H1 (cell line): ENCODE results near the gene FPR3. TPM values are rescaled to one million over a fixed set of nuclear protein-coding genes. Genes with fewer than 3 reads are reported as not detected.

Experiments used
- EGR1 ChIP-seq: IDR thresholded peaks from 2 replicates; pipeline ENCODE4 v1.6.1; 2011; ENCODE audit warnings: low read depth, low read length, borderline replicate concordance
- PHF8 ChIP-seq: fragments of 200-600 bp; sonication (generic); conservative IDR thresholded peaks from 2 replicates; pipeline ENCODE4 v1.7.1; 2012; ENCODE audit warnings: low read depth, mild to moderate bottlenecking, inconsistent platforms, low read length, moderate library complexity
- SP4 ChIP-seq: IDR thresholded peaks from 2 replicates; pipeline ENCODE4 v1.6.1; 2012; ENCODE audit warnings: low read length, inconsistent platforms
- SRF ChIP-seq: IDR thresholded peaks from 2 replicates; pipeline ENCODE4 v1.6.1; 2011; ENCODE audit warnings: mild to moderate bottlenecking, low read depth, low read length, moderate library complexity
- polyA plus RNA-seq, 7 experiments: library from polyadenylated mRNA; depleted of rRNA in 3 of 7; stranded (reverse) in 5 of 7; unstranded in 2 of 7; fragments of >200 nt in 5 of 7; fragments of 200-250 nt in 2 of 7; gene quantifications; 1 replicate in 5 of 7; 2 replicates in 1 of 7; 4 replicates in 1 of 7; pipeline versions ENCODE4 v1.2.1 to v1.2.3, GENCODE V29; 2011 to 2013; ENCODE audit warnings: missing spikeins in 2 of 7, mixed read lengths in 2 of 7
- total RNA-seq: library from RNA; stranded (reverse); fragmentation: NEBNext Ultra II Directional; extraction: Animal tissue kit (Norgen Biotek cat#: 25700); gene quantifications from 2 replicates; pipeline ENCODE4 v1.2.1, GENCODE V29; 2021
- TF ChIP-seq, protein P1 (sequence below): IDR thresholded peaks from 2 replicates; pipeline ENCODE4 v1.6.1; 2011; ENCODE audit warnings: low read length, improper control_type of control experiment

FPR3 gene
- total and polyA plus RNA-seq, 2 of the 8 experiments (the other 6 are each of a cell fraction or from before 2014, with no cell fraction given) = not detected

DNA sequence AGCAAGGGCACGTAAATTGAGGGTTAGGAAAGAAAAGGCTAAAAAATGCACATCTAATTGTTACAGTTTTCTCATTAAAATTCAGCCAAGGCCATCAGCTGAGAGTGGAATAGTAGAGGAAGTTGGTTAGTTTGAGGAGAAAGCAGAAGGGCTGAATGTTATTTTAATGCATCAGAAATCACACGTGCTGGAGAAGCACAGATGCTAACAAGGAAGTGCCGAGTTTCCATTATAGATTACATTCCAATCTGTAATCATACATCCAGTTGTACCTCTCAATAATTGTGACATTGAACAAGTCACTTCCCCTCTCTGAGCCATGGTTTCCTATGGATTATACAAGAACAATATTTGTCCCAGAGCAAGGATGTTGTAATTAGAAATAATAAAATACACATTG is 25.1 kb downstream of the FPR3 start (continued):
- TF ChIP-seq PHF8 = no peak
- no peak for TF ChIP-seq EGR1
- TF ChIP-seq, protein P1, sequence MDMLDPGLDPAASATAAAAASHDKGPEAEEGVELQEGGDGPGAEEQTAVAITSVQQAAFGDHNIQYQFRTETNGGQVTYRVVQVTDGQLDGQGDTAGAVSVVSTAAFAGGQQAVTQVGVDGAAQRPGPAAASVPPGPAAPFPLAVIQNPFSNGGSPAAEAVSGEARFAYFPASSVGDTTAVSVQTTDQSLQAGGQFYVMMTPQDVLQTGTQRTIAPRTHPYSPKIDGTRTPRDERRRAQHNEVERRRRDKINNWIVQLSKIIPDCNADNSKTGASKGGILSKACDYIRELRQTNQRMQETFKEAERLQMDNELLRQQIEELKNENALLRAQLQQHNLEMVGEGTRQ = no peak
- TF ChIP-seq SRF = no peak
- TF ChIP-seq SP4 = no peak
